IPS DF 4.7 (cell line): ENCODE results near the gene AOX1.
"Not testable (repeated sequence)": the region's sequence is repeated elsewhere in the genome, so short reads cannot be mapped to it uniquely, and the experiment has no call there.

Source experiments
- DNase-seq: peaks from one replicate; pipeline ENCODE4 v3.0.0-alpha.2; 2013; ENCODE audit warnings: low spot score; ENCODE audit errors: extremely low read depth

Gene AOX1

GRCh38 chr2:200700856-200701255 is 115.0 kb downstream of the AOX1 start:
- DNase-seq, result no peak

DNA sequence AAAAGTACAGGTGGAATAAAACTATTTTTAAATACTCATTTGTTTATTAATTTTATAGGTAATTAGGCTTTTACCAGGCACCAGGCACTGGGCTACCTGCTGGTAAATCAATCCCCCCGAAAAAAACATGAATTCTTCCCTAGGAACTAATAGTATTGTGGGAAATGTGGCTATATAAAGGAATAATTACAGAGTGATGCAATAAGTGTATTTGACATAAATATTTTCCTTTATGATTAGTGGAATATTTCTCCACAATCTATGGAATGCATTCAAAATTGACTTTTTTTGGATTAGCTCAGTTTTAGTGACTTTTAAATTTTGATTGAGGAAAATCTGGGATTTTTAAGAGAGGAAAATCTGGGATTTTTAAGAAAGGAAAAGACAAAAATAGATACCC is 116.2 kb downstream of the AOX1 start:
- DNase-seq, result no peak

GRCh38 chr2:200702646-200703118 is 116.9 kb downstream of the AOX1 start:
- no peak for DNase-seq

DNA sequence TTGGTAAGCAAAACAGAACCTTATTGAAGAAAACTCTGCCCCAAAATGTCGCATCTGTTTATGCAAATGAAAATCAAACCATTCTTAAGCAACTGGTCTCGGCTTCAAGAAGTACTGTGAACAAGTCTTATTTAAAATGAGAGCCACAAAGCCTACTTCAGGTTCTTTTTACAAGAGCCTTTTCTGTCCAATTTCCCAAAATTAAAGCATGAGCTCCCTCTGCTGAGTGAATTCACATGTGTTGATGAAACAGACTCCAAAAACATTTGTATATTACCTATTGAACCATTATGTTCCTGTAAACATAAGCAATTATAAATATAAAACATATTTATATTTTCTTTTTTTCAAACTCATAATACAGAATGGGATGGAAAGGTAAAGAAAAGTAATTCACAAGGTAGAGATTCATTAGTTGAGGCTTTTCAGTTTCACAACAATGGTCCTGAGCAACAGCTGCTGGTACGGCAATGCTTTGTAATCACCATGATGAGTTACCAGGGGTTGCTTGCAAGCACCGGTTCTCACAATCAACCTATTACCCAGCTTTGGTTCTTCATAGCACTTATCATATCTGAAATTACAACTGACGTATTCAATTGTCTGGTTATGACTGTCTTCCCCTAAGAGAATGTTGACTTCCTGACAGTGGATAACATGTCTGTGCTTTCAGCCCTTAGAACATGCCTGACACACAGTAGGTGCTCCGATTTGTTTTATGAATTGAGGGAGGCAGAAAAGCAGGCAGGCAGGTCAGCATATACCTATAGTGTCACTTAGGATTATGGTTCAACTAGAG is 117.5 kb downstream of the AOX1 start:
- DNase-seq, result no peak

- no peak for DNase-seq
These were observed 118.3 kb downstream of the AOX1 start for GRCh38 chr2:200703926-200704637.

GRCh38 chr2:200705305-200706041 is 119.7 kb downstream of the AOX1 start:
- DNase-seq, result peak; percentile 56

- no peak for DNase-seq
These were observed 123.1 kb downstream of the AOX1 start for GRCh38 chr2:200708943-200709342.

DNA sequence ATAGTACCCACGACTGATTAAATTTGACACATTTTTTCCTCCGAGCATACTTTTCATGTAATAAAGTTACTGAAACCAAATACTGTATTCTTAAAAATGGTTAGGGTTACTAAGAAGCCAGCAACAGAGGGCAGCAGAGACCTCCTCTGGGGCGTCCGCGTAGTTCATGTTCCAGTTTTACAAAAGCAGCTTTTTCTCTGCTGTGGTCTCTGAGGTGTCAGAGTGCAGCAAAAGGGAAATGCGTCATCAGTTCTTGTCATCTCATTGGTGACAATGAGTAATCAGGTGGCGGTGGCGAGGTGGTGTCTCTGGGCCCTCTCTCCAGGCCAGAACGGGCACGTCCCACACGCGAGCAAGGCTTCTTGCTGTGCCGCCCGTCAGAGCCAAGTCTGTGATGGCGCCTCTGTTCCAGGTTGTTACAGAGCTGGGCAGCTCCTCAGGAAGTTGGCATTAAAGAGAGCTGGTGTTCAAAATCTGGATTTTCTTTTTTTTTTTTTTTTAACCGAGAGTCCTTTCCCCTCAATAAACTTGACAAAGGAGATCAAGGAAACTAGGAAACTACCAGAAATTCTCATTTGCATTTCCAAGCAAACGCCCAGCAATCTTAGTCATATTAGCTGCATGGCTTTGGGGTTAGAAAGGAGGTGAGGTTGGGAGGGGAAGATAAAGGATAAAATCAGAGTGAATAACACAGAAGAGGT is 127.3 kb downstream of the AOX1 start:
- DNase-seq, result peak; percentile 66

GRCh38 chr2:200713704-200714064 is 127.9 kb downstream of the AOX1 start:
- DNase-seq, result no peak

GRCh38 chr2:200715014-200715413 is 129.2 kb downstream of the AOX1 start:
- not testable (repeated sequence) for DNase-seq

DNA sequence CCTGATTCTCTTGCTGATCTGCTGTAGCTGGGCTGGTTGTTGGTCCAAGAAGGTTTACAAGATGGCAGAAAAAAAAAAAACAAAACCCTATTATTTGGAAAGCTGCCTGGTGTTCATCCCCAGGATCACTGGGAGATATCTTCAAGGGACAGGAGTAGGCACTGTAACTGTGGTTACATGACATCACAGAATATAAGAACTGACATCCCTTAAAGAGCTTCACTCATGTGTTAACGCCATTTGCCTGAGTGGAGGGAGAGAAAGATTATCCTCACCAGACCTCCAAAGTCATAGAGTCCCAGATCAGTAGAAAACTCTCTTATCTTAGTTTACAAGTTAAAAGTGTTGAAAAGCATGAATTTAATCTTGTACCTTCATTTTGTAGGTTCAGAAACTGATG is 130.6 kb downstream of the AOX1 start:
- no peak for DNase-seq
